ENCODE data around the gene TMEM151B.

Gene TMEM151B

GRCh38 chr6:44222486-44223318 lies 47.5 kb upstream of the TMEM151B start:
- peak; percentile 2; the same call in 1 of the 3 replicates for ATAC-seq (ENCODE audit: low read depth)
- Histone ChIP-seq H3K9me3 (ENCODE audit: severe bottlenecking) (no peaks in the 10 kb centered on the region), H3K36me3 (ENCODE audit: low read depth) (peaks cover 4% of the 10 kb centered on the region; the same call in 1 of the 2 replicates), H3K27ac (ENCODE audit: poor library complexity, severe bottlenecking) (peak overlapping the region; percentile 56), H3K4me3 (ENCODE audit: severe bottlenecking) (peak overlapping the region; percentile 43), H3K27me3 (ENCODE audit: insufficient read depth, poor library complexity, severe bottlenecking) (no peaks in the 10 kb centered on the region), H3K4me1 (ENCODE audit: insufficient read depth, poor library complexity, severe bottlenecking) (peaks cover 13% of the 10 kb centered on the region)
- DNase-seq (ENCODE audit: low spot score): no peak
- TF ChIP-seq CTCF (IDR thresholded peaks at IDR 0.05; ENCODE audit: poor library complexity, severe bottlenecking): no peak

- peak; percentile 32 for TF ChIP-seq CTCF (IDR thresholded peaks at IDR 0.05; ENCODE audit: poor library complexity, severe bottlenecking)
- peaks cover 13% of the 10 kb centered on the region for H3K4me1 ChIP-seq (ENCODE audit: insufficient read depth, poor library complexity, severe bottlenecking)
- H3K36me3 ChIP-seq (ENCODE audit: low read depth): peaks cover 4% of the 10 kb centered on the region; the same call in 1 of the 2 replicates
- peak; percentile 80 for DNase-seq (ENCODE audit: low spot score)
- H3K27ac ChIP-seq (ENCODE audit: poor library complexity, severe bottlenecking): peak within 1 kb of the TSS; percentile 56
- ATAC-seq (ENCODE audit: low read depth): peak; percentile 61
- H3K27me3 ChIP-seq (ENCODE audit: insufficient read depth, poor library complexity, severe bottlenecking): no peaks in the 10 kb centered on the region
- peak within 1 kb of the TSS; percentile 43 for H3K4me3 ChIP-seq (ENCODE audit: severe bottlenecking)
- no peaks in the 10 kb centered on the region for H3K9me3 ChIP-seq (ENCODE audit: severe bottlenecking)
Measured at GRCh38 chr6:44223319-44224028, 46.8 kb upstream of the TMEM151B start, which contains the start of gene SLC29A1. Gene SLC29A1, plus strand, starts transcription at chr6:44223595. Its CDS starts 3,719 bp downstream, at chr6:44227314.

GRCh38 chr6:44224029-44224964 lies 46.0 kb upstream of the TMEM151B start:
- no peak for DNase-seq (ENCODE audit: low spot score)
- H3K9me3 ChIP-seq (ENCODE audit: severe bottlenecking): no peaks in the 10 kb centered on the region
- H3K4me1 ChIP-seq (ENCODE audit: insufficient read depth, poor library complexity, severe bottlenecking): peaks cover 13% of the 10 kb centered on the region
- no peak for TF ChIP-seq CTCF (IDR thresholded peaks at IDR 0.05; ENCODE audit: poor library complexity, severe bottlenecking)
- peak; percentile 14 for ATAC-seq (ENCODE audit: low read depth)
- peaks cover 4% of the 10 kb centered on the region for H3K36me3 ChIP-seq (ENCODE audit: low read depth)
- H3K27me3 ChIP-seq (ENCODE audit: insufficient read depth, poor library complexity, severe bottlenecking): no peaks in the 10 kb centered on the region
- peak overlapping the region; percentile 43 for H3K4me3 ChIP-seq (ENCODE audit: severe bottlenecking)
- H3K27ac ChIP-seq (ENCODE audit: poor library complexity, severe bottlenecking): peak overlapping the region; percentile 56

GRCh38 chr6:44224965-44225305 lies 45.3 kb upstream of the TMEM151B start:
- no peak for DNase-seq (ENCODE audit: low spot score)
- peaks cover 13% of the 10 kb centered on the region for H3K4me1 ChIP-seq (ENCODE audit: insufficient read depth, poor library complexity, severe bottlenecking)

More at GRCh38 chr6:44224965-44225305, 45.3 kb upstream of the TMEM151B start:
- Histone ChIP-seq H3K36me3 (ENCODE audit: low read depth) (peaks cover 7% of the 10 kb centered on the region), H3K9me3 (ENCODE audit: severe bottlenecking) (no peaks in the 10 kb centered on the region), H3K4me3 (ENCODE audit: severe bottlenecking) (no peak overlapping the region), H3K27me3 (ENCODE audit: insufficient read depth, poor library complexity, severe bottlenecking) (no peaks in the 10 kb centered on the region), H3K27ac (ENCODE audit: poor library complexity, severe bottlenecking) (peak overlapping the region; percentile 56)
- TF ChIP-seq CTCF (IDR thresholded peaks at IDR 0.05; ENCODE audit: poor library complexity, severe bottlenecking): no peak
- no peak for ATAC-seq (ENCODE audit: low read depth)
